SH-SY5Y (cell line): Measurements from ENCODE around the gene PREX1.

ENCODE experiments used
- GATA2 ChIP-seq: IDR thresholded peaks from 2 replicates; pipeline ENCODE4 v1.6.1; 2011; ENCODE audit warnings: mild to moderate bottlenecking, low read depth, low read length
- GATA3 ChIP-seq: IDR thresholded peaks from 2 replicates; pipeline ENCODE4 v1.6.1; 2011; ENCODE audit warnings: low read depth, mild to moderate bottlenecking, low read length, moderate library complexity

DNA sequence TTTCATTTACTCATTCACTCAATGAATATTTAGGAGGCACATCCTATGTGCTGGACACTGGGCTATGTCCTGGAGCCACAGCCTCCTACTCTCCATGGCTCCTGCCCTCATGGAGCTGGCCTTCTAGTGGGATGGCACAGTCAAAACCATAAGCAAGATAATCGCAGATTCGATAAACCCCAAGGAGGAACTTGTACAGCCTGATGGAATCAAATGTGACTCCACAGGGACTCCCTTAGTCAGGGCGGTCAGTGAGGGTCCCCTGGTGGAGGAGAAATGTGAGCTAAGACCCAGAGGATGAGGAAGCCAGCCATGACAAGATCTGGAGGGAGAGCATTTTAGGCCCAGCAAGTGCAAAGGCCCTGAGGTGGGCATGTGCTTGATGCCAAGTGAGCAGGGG lies 211.9 kb downstream of the PREX1 start:
- TF ChIP-seq GATA2 (no peak), GATA3 (no peak)
